Fibroblast of the aortic adventitia (primary cell): ENCODE measurements around the gene PEMT. TPM values are rescaled to one million over a fixed set of nuclear protein-coding genes. Genes with fewer than 3 reads are reported as not detected.

Source experiments
- DNase-seq: peaks from one replicate; pipeline ENCODE4 v3.0.0-alpha.2; 2010; ENCODE audit warnings: low read depth
- H3K4me3 ChIP-seq: 2 replicates; pipeline ENCODE4 v1.5.1; 2011; ENCODE audit warnings: low read depth, mild to moderate bottlenecking, control low read depth, low read length, moderate library complexity
- total RNA-seq: library from RNA; depleted of rRNA; stranded (reverse); fragments of >200 nt; gene quantifications from 2 replicates; pipeline ENCODE4 v1.2.3, GENCODE V29; 2012; ENCODE audit warnings: low replicate concordance
- TF ChIP-seq, protein P1 (sequence below): IDR thresholded peaks from 2 replicates; pipeline ENCODE4 v1.5.1; 2011; ENCODE audit warnings: mild to moderate bottlenecking, low read length, control low read depth, inconsistent platforms; ENCODE audit not compliant: insufficient read depth

The PEMT gene
- total RNA-seq, 1 donor = 28.4 TPM

DNA sequence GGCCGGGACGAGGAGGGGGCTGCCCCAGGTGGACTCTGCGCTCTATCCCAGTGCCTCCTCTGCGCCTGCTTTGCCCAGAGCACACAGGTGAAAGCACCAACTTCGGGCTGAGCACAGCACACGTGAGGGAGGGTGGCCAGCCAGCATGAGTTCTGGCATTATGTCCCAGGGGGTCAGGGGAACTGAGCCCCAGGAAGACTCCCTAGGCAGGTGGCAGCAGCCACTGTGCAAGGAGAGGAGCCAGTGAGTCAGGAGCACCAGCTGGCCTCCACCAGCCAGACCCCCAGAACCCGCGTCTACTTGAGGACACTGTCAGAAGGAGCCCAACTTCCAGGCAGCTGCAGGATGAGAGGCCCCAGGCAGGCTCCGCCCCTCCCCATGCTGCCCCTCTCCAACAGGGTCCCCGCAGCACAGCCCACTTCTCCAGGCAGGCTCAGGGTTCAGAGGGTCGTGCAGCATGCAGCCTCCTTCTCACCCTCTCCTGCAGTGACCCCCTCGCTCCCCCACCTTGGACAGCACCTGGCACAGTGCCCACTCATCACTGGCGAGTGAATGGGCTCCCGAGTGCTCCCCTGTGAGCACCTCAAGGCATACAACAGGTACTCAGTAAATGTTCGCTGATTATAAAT, 51.1 kb downstream of the PEMT start:
- TF ChIP-seq, protein P1, sequence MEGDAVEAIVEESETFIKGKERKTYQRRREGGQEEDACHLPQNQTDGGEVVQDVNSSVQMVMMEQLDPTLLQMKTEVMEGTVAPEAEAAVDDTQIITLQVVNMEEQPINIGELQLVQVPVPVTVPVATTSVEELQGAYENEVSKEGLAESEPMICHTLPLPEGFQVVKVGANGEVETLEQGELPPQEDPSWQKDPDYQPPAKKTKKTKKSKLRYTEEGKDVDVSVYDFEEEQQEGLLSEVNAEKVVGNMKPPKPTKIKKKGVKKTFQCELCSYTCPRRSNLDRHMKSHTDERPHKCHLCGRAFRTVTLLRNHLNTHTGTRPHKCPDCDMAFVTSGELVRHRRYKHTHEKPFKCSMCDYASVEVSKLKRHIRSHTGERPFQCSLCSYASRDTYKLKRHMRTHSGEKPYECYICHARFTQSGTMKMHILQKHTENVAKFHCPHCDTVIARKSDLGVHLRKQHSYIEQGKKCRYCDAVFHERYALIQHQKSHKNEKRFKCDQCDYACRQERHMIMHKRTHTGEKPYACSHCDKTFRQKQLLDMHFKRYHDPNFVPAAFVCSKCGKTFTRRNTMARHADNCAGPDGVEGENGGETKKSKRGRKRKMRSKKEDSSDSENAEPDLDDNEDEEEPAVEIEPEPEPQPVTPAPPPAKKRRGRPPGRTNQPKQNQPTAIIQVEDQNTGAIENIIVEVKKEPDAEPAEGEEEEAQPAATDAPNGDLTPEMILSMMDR = no peak
- H3K4me3 ChIP-seq = no peak overlapping the region
- no peak for DNase-seq

DNA sequence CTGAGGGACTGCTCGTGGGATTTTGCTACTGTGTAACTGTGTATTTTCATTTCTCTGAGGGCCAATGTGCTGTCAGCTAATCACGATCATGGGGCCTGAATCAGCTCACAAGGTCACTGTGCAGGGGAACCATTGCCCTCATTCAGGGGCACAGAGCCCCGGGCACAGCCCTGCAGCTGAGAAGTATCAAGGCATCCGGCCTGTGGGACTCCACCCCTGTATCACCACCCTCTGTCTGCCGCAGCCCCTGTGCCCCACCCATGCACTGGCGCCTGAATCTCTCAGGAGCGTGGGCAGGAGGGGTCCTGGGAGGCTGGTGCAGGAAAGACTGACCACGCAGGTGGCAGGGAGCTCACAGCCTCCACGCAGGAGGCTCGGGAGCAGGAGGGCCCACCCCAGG, 51.9 kb downstream of the PEMT start:
- TF ChIP-seq, protein P1 = no peak
- H3K4me3 ChIP-seq = no peak overlapping the region
- DNase-seq = no peak

DNA sequence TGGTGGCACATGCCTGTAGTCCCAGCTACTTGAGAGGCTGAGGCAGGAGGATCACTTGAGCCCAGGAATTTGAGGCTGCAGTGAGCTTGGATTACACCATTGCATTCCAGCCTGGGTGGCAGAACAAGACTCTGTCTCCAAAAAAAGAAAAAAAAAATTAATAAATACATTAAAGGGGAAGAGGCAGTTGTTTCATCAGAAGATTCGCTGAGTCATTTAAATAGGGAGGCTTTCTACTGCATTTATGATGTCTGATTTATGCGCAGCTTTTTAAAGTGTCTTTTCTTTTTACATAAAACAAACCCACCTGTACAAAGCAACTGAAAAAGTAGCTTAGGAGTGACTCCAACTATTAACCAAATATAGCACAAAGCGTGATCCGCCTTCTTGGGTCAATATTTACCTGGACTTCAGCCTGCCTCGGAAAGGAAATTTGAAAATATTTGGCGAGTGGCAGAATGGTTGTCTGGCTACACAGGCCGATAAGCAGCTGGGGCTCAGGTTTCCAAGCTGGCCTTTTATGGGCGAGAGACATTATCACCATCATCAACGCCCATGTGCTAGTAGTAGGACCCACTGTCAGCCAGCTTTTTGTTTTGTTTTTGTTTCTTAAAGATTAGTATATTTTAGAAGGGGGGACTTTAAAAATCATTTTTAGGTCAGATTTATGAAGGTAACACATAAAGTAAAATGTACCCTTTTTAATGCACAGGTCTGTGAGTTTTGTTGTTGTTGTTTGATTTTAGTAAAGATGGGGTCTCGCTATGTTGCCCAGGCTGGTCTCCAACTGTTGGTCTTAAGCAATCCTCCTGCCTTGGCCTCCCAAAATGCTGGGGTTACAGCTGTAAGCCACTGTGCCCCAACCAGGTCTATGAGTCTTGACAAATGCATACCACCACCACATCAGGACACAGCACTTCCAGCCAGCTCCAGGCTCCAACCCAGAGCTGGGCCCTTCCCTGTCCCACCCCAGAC, 52.8 kb downstream of the PEMT start:
- peak; percentile 8 for DNase-seq
- TF ChIP-seq, protein P1 = no peak

DNA sequence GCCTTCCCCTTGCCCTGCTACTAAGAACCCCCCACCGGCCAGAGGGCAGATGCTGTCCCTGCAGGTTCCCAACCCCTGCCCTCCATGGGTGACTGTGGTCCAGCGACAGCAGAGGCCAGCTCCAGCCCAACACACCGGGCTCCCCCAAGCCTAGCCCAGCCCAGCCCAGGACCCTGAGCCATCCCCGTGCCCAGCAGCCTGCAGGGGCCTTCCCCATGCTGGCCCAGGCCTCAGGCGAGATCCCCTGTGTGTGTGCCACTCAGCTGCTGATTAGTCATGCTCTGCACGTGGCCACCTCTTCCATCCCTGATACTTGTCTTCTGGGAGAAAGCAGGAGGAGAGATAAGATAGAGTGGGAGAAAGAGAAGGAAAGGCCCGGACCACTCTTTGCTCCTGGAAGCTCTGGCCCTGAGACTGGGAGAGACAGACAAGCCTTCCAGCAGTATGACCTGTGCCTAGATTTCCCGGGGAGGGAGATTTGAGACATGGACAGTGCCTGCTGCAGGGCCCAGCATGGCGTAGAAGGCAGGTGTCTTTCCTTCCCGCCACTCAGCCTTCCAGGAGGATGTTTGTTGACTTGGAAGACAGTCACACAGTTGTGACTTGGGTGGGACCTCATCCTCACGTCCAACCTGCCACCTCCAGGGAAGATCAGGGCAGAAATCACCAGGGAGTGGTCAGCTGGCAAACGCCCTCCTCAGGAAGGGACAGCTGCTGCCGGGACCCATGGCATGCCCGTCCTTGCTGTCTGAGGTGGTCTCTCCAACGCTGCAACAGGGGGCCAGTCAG, 54.0 kb downstream of the PEMT start:
- TF ChIP-seq, protein P1 = no peak
- no peak for DNase-seq
- no peak overlapping the region for H3K4me3 ChIP-seq

More for the DNA sequence above, 52.8 kb downstream of the PEMT start:
- no peak overlapping the region for H3K4me3 ChIP-seq

DNA sequence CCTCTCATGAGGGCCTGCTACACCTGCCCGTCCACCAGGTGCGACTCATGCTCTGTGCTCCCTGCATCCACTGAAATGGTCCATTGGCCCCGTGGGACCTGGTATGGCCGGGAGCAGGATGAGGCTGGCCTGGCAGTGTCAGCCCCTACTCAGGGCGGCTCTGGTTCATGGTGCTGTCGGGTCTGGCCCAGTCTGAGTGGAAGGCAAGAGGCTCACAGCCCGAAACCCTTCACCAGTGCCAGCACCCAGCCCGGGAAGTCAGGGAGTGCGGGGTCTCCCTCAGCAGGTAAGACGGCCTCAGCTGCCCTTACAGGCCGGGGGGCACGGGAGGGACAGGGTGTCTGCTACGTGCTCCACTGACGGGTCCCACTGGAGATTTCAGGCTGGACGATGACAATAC, 54.8 kb downstream of the PEMT start:
- H3K4me3 ChIP-seq = no peak overlapping the region
- TF ChIP-seq, protein P1 = no peak
- DNase-seq = no peak

DNA sequence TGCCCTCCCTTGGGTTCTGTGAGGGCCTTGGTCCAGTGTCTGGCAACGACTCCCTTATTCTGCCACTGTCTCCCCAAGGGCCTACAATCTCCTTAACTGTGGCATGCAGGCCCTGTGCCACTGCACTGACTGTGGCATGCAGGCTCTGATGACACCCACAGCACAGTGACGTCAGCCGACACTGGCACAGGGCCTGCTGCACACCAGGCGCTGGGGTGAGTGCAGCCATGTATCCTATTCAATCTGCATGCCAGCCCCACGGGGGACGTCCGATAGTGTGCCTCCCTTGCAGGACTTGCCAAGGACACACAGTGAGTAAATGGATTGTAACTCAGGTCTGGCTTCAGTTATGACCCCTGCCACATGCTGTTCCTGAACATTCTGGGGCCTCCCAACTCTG, 55.6 kb downstream of the PEMT start:
- DNase-seq = no peak
- TF ChIP-seq, protein P1 = no peak
- no peak overlapping the region for H3K4me3 ChIP-seq
